Smooth muscle cell (in vitro differentiated cells): ENCODE results near the gene MAGEA9. TPM values are rescaled to one million over a fixed set of nuclear protein-coding genes. Genes with fewer than 3 reads are reported as not detected.
"Not testable (repeated sequence)": the region's sequence is repeated elsewhere in the genome, so short reads cannot be mapped to it uniquely, and the experiment has no call there.

Experiments
- DNase-seq: peaks from one replicate; lab custom pipeline; 2025; ENCODE audit not compliant: unreplicated experiment; lab: John Stamatoyannopoulos, UW
- H2AFZ ChIP-seq: fragments of 200-600 bp; sonication (generic); 2 replicates; pipeline ENCODE4 v1.6.0; 2016; ENCODE audit warnings: antibody characterized with exemption, low read depth, mild to moderate bottlenecking
- H3F3A ChIP-seq: fragments of 200-600 bp; sonication (generic); 2 replicates; pipeline ENCODE4 v1.6.0; 2017; ENCODE audit warnings: antibody characterized with exemption, low read depth
- H3K27ac ChIP-seq: fragments of 200-600 bp; sonication (generic); 2 replicates; pipeline ENCODE4 v1.5.1; 2016; ENCODE audit warnings: low read depth, mild to moderate bottlenecking
- H3K27me3 ChIP-seq: fragments of 200-600 bp; sonication (generic); 2 replicates; pipeline ENCODE4 v1.6.1; 2016; ENCODE audit warnings: low read depth, mild to moderate bottlenecking
- H3K36me3 ChIP-seq: fragments of 200-600 bp; sonication (generic); 2 replicates; pipeline ENCODE4 v1.5.1; 2016; ENCODE audit warnings: low read depth
- H3K4me1 ChIP-seq: fragments of 200-600 bp; sonication (generic); 2 replicates; pipeline ENCODE4 v1.5.1; 2016; ENCODE audit warnings: low read depth
- H3K4me2 ChIP-seq: fragments of 200-600 bp; sonication (generic); 2 replicates; pipeline ENCODE4 v1.6.0; 2016; ENCODE audit warnings: mild to moderate bottlenecking
- H3K4me3 ChIP-seq: fragments of 200-600 bp; sonication (generic); 2 replicates; pipeline ENCODE4 v1.5.1; 2016; ENCODE audit warnings: mild to moderate bottlenecking
- H3K79me2 ChIP-seq: fragments of 200-600 bp; sonication (generic); 2 replicates; pipeline ENCODE4 v1.6.0; 2016; ENCODE audit warnings: low read depth, mild to moderate bottlenecking
- H3K9ac ChIP-seq: fragments of 200-600 bp; sonication (generic); 2 replicates; pipeline ENCODE4 v1.6.0; 2016; ENCODE audit warnings: low read depth
- H3K9me3 ChIP-seq: fragments of 200-600 bp; sonication (generic); replicated peaks from 2 replicates; pipeline ENCODE4 v1.5.1; 2016; ENCODE audit warnings: low read depth
- H4K20me1 ChIP-seq: fragments of 200-600 bp; sonication (generic); 2 replicates; pipeline ENCODE4 v1.6.0; 2016; ENCODE audit warnings: low read depth
- WGBS: methylation state at CpG from one replicate; pipeline ENCODE4 v1.1.7; 2016; ENCODE audit warnings: low lambda C conversion rate; 5-methylcytosine and 5-hydroxymethylcytosine counted together
- polyA plus RNA-seq: library from polyadenylated mRNA; unstranded; fragments of >200 nt; fragmentation: Nextera tagmentation; extraction: Ambion mirVana; gene quantifications from 2 replicates; pipeline ENCODE4 v1.2.1, GENCODE V29; 2016
- total RNA-seq: library from RNA; depleted of rRNA; stranded (reverse); fragments of >200 nt; gene quantifications from 2 replicates; pipeline ENCODE4 v1.2.3, GENCODE V29; 2014
- TF ChIP-seq, protein P1 (sequence below): fragments of 200-600 bp; sonication (generic); IDR thresholded peaks from 2 replicates; pipeline ENCODE4 v1.5.1; 2017; ENCODE audit warnings: borderline replicate concordance, mild to moderate bottlenecking, antibody characterized with exemption; ENCODE audit not compliant: insufficient read depth, poor library complexity, severe bottlenecking

Gene MAGEA9
- total and polyA plus RNA-seq, 2 experiments from 2014 or later: not detected

GRCh38 chrX:149762696-149763614, 18.8 kb upstream of the MAGEA9 start:
- Histone ChIP-seq H2AFZ (no peak overlapping the region), H3K4me2 (no peak overlapping the region), H3K36me3 (no peaks in the 10 kb centered on the region), H4K20me1 (no peaks in the 10 kb centered on the region), H3K9me3 (no peaks in the 10 kb centered on the region), H3F3A (no peaks in the 10 kb centered on the region), H3K27ac (no peak overlapping the region), H3K79me2 (no peaks in the 10 kb centered on the region), H3K4me1 (no peaks in the 10 kb centered on the region), H3K27me3 (no peaks in the 10 kb centered on the region), H3K4me3 (no peak overlapping the region), H3K9ac (no peak overlapping the region)
- TF ChIP-seq, protein P1, sequence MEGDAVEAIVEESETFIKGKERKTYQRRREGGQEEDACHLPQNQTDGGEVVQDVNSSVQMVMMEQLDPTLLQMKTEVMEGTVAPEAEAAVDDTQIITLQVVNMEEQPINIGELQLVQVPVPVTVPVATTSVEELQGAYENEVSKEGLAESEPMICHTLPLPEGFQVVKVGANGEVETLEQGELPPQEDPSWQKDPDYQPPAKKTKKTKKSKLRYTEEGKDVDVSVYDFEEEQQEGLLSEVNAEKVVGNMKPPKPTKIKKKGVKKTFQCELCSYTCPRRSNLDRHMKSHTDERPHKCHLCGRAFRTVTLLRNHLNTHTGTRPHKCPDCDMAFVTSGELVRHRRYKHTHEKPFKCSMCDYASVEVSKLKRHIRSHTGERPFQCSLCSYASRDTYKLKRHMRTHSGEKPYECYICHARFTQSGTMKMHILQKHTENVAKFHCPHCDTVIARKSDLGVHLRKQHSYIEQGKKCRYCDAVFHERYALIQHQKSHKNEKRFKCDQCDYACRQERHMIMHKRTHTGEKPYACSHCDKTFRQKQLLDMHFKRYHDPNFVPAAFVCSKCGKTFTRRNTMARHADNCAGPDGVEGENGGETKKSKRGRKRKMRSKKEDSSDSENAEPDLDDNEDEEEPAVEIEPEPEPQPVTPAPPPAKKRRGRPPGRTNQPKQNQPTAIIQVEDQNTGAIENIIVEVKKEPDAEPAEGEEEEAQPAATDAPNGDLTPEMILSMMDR: no peak
- DNase-seq: no peak
- 74% methylated on average over 11 of the region's 11 CpGs for WGBS

DNA sequence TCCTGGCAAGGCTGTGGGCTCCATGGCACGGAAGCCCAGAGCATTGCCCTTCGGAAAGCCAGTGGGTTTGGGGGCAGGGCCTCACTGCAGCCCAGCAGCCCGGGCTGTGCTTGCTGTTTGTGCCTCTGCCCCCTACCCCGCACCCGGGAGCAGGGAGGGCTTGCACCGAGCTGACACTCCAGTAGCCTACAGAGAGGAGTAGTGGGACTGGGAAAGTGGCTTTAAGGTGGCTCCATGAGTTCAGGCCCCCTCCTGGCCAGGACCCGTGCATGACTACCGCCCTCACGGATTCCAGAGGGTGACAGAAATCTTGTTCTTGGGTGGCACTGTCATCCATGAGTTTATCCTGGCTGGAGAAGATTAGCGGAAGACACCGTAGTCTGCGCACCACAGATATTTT, 11.4 kb upstream of the MAGEA9 start:
- H3K27ac ChIP-seq, H3K4me2 ChIP-seq, DNase-seq, H3K4me3 ChIP-seq, H3K9me3 ChIP-seq, H4K20me1 ChIP-seq, H3K79me2 ChIP-seq, H3F3A ChIP-seq, H3K9ac ChIP-seq, H3K4me1 ChIP-seq, H3K27me3 ChIP-seq, H2AFZ ChIP-seq, H3K36me3 ChIP-seq: not testable (repeated sequence)
- 80% methylated on average over 4 of the region's 12 CpGs for WGBS

- H3K4me2 ChIP-seq, H3K4me3 ChIP-seq, H3K27me3 ChIP-seq, H3K9ac ChIP-seq, H3K4me1 ChIP-seq, H2AFZ ChIP-seq, H3K27ac ChIP-seq, DNase-seq, H3K36me3 ChIP-seq, H3F3A ChIP-seq, H4K20me1 ChIP-seq, H3K79me2 ChIP-seq, H3K9me3 ChIP-seq: not testable (repeated sequence)
- WGBS: no CpG with 5 or more reads among the region's 9 CpGs
These were observed 8.7 kb upstream of the MAGEA9 start for GRCh38 chrX:149773026-149773425.

DNA sequence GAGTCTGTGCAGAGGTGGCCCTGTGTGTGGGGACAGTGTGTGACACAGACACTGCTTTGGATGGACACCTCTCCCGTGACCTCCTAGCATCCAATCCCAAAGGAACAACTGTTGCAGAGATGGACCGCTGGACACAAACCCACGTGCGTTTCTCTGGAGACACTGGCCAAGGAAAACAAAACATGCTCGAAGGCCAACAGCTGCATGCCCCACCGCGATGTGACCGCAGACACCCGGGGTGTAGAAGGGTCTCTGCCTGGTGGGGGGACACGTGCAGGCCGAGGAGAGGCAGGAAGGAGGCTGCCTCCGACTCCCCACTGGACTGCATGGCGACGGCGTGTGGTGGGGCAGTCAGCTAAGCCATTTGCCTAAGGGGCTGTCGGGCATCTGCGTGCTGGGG, 8.0 kb upstream of the MAGEA9 start, which contains the start of gene HSFX1:
TSS of gene HSFX1 (plus strand) at position 301 of the 400 bp plus-strand sequence. CDS start 614 bp downstream, outside the sequence.
- not testable (repeated sequence) for H3F3A ChIP-seq, H4K20me1 ChIP-seq, H3K4me1 ChIP-seq, H3K36me3 ChIP-seq, DNase-seq, H3K27ac ChIP-seq, H3K9me3 ChIP-seq, H3K9ac ChIP-seq, H3K4me3 ChIP-seq, H3K79me2 ChIP-seq, H2AFZ ChIP-seq, H3K27me3 ChIP-seq, H3K4me2 ChIP-seq
- WGBS: no CpG with 5 or more reads among the region's 17 CpGs

- no CpG with 5 or more reads among the region's 7 CpGs for WGBS
- H3K36me3 ChIP-seq, H2AFZ ChIP-seq, H3K4me3 ChIP-seq, H3K27me3 ChIP-seq, H3K4me2 ChIP-seq, DNase-seq, H3F3A ChIP-seq, H3K27ac ChIP-seq, H3K79me2 ChIP-seq, H3K9me3 ChIP-seq, H3K4me1 ChIP-seq, H4K20me1 ChIP-seq, H3K9ac ChIP-seq: not testable (repeated sequence)
These were observed 3.7 kb upstream of the MAGEA9 start for GRCh38 chrX:149777999-149778398.

- not testable (repeated sequence) for H2AFZ ChIP-seq, H3K4me3 ChIP-seq
- no CpG with 5 or more reads among the region's 1 CpG for WGBS
These were observed 13.8 kb downstream of the MAGEA9 start for GRCh38 chrX:149795531-149795930.

More at GRCh38 chrX:149795531-149795930, 13.8 kb downstream of the MAGEA9 start:
- not testable (repeated sequence) for H3K9ac ChIP-seq, H3K4me2 ChIP-seq, DNase-seq, H3K9me3 ChIP-seq, H3F3A ChIP-seq, H3K27ac ChIP-seq, H4K20me1 ChIP-seq, H3K4me1 ChIP-seq, H3K36me3 ChIP-seq, H3K27me3 ChIP-seq, H3K79me2 ChIP-seq
